ENCODE measurements around the gene SEZ6L.

DNA sequence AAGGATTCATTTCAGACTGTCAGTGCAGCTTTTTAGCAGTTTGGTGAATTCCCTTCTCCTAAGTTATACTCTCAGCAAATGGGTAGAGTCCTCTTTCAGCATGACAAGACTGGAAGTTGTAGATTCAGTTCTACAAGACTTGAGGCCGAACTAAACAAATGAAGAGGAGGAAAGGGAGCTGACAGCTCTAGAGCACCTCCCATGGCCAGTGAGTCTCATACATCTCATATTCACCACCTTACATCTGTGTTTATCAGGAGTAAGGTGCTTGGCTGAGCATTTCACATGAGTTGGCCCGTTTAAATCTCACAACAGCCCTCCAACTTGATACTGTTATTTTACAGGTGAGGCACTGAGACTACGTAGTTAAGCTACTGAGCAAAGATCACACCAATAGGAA, 30.4 kb downstream of the SEZ6L start:
- TF ChIP-seq, protein P1, sequence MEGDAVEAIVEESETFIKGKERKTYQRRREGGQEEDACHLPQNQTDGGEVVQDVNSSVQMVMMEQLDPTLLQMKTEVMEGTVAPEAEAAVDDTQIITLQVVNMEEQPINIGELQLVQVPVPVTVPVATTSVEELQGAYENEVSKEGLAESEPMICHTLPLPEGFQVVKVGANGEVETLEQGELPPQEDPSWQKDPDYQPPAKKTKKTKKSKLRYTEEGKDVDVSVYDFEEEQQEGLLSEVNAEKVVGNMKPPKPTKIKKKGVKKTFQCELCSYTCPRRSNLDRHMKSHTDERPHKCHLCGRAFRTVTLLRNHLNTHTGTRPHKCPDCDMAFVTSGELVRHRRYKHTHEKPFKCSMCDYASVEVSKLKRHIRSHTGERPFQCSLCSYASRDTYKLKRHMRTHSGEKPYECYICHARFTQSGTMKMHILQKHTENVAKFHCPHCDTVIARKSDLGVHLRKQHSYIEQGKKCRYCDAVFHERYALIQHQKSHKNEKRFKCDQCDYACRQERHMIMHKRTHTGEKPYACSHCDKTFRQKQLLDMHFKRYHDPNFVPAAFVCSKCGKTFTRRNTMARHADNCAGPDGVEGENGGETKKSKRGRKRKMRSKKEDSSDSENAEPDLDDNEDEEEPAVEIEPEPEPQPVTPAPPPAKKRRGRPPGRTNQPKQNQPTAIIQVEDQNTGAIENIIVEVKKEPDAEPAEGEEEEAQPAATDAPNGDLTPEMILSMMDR (IDR thresholded peaks at IDR 0.05; ENCODE audit: low read length) = no peak
- TF ChIP-seq EZH2 (IDR thresholded peaks at IDR 0.05; ENCODE audit: borderline replicate concordance, low read length) = no peak
